ENCODE data around the gene MAP3K1.

The MAP3K1 gene

GRCh38 chr5:56893251-56893951, 78.1 kb downstream of the MAP3K1 start:
- no peaks in the 10 kb centered on the region for H3K9me3 ChIP-seq (ENCODE audit: control insufficient read depth, insufficient read depth, low read length)
- no peaks in the 10 kb centered on the region; the same call in 1 of the 2 replicates for H3K36me3 ChIP-seq (ENCODE audit: insufficient read depth, low read length)

GRCh38 chr5:56896763-56897162, 81.4 kb downstream of the MAP3K1 start:
- no peaks in the 10 kb centered on the region for H3K4me1 ChIP-seq (ENCODE audit: insufficient read depth, low read length)
- H3K36me3 ChIP-seq (ENCODE audit: insufficient read depth, low read length) = no peaks in the 10 kb centered on the region; the same call in 1 of the 2 replicates
- H3K9ac ChIP-seq (ENCODE audit: low read depth, low read length) = no peak overlapping the region
- H3K9me3 ChIP-seq (ENCODE audit: control insufficient read depth, insufficient read depth, low read length) = no peaks in the 10 kb centered on the region

More at GRCh38 chr5:56893251-56893951, 78.1 kb downstream of the MAP3K1 start:
- Histone ChIP-seq H3K4me1 (ENCODE audit: insufficient read depth, low read length) (no peaks in the 10 kb centered on the region), H3K9ac (ENCODE audit: low read depth, low read length) (no peak overlapping the region)

- Histone ChIP-seq H3K9me3 (ENCODE audit: control insufficient read depth, insufficient read depth, low read length) (no peaks in the 10 kb centered on the region), H3K9ac (ENCODE audit: low read depth, low read length) (no peak overlapping the region), H3K36me3 (ENCODE audit: insufficient read depth, low read length) (no peaks in the 10 kb centered on the region; the same call in 1 of the 2 replicates), H3K4me1 (ENCODE audit: insufficient read depth, low read length) (no peaks in the 10 kb centered on the region)
Measured at GRCh38 chr5:56898213-56898612, 82.9 kb downstream of the MAP3K1 start.

GRCh38 chr5:56900395-56900794, 85.0 kb downstream of the MAP3K1 start:
- no peaks in the 10 kb centered on the region for H3K9me3 ChIP-seq (ENCODE audit: control insufficient read depth, insufficient read depth, low read length)
- no peaks in the 10 kb centered on the region; the same call in 1 of the 2 replicates for H3K36me3 ChIP-seq (ENCODE audit: insufficient read depth, low read length)
- H3K9ac ChIP-seq (ENCODE audit: low read depth, low read length) = no peak overlapping the region

GRCh38 chr5:56900858-56901578, 85.7 kb downstream of the MAP3K1 start:
- no peaks in the 10 kb centered on the region for H3K9me3 ChIP-seq (ENCODE audit: control insufficient read depth, insufficient read depth, low read length)
- H3K36me3 ChIP-seq (ENCODE audit: insufficient read depth, low read length) = no peaks in the 10 kb centered on the region; the same call in 1 of the 2 replicates
- H3K4me1 ChIP-seq (ENCODE audit: insufficient read depth, low read length) = no peaks in the 10 kb centered on the region
- no peak overlapping the region for H3K9ac ChIP-seq (ENCODE audit: low read depth, low read length)

More at GRCh38 chr5:56900395-56900794, 85.0 kb downstream of the MAP3K1 start:
- no peaks in the 10 kb centered on the region for H3K4me1 ChIP-seq (ENCODE audit: insufficient read depth, low read length)

GRCh38 chr5:56908942-56909293, 93.6 kb downstream of the MAP3K1 start:
- peaks cover 8% of the 10 kb centered on the region; the same call in 1 of the 2 replicates for H3K4me1 ChIP-seq (ENCODE audit: insufficient read depth, low read length)
- no peaks in the 10 kb centered on the region for H3K36me3 ChIP-seq (ENCODE audit: insufficient read depth, low read length)
- no peaks in the 10 kb centered on the region for H3K9me3 ChIP-seq (ENCODE audit: control insufficient read depth, insufficient read depth, low read length)
- H3K9ac ChIP-seq (ENCODE audit: low read depth, low read length) = peak overlapping the region; percentile 70

GRCh38 chr5:56909294-56910209, 94.2 kb downstream of the MAP3K1 start, which contains the start of gene SETD9:
Gene SETD9 (plus strand): TSS chr5:56909596. CDS start chr5:56909646, 50 bp downstream.
- H3K4me1 ChIP-seq (ENCODE audit: insufficient read depth, low read length) = peaks cover 8% of the 10 kb centered on the region; the same call in 1 of the 2 replicates
- H3K9ac ChIP-seq (ENCODE audit: low read depth, low read length) = peak within 1 kb of the TSS; percentile 98
- H3K9me3 ChIP-seq (ENCODE audit: control insufficient read depth, insufficient read depth, low read length) = no peaks in the 10 kb centered on the region
- H3K36me3 ChIP-seq (ENCODE audit: insufficient read depth, low read length) = no peaks in the 10 kb centered on the region

- Histone ChIP-seq H3K9ac (ENCODE audit: low read depth, low read length) (peak overlapping the region; percentile 98), H3K4me1 (ENCODE audit: insufficient read depth, low read length) (peaks cover 8% of the 10 kb centered on the region; the same call in 1 of the 2 replicates), H3K9me3 (ENCODE audit: control insufficient read depth, insufficient read depth, low read length) (no peaks in the 10 kb centered on the region), H3K36me3 (ENCODE audit: insufficient read depth, low read length) (no peaks in the 10 kb centered on the region)
Measured at GRCh38 chr5:56910210-56910965, 95.0 kb downstream of the MAP3K1 start.

GRCh38 chr5:56913766-56914165, 98.4 kb downstream of the MAP3K1 start:
- no peaks in the 10 kb centered on the region for H3K36me3 ChIP-seq (ENCODE audit: insufficient read depth, low read length)
- H3K9me3 ChIP-seq (ENCODE audit: control insufficient read depth, insufficient read depth, low read length) = no peaks in the 10 kb centered on the region
- peaks cover 8% of the 10 kb centered on the region; the same call in 1 of the 2 replicates for H3K4me1 ChIP-seq (ENCODE audit: insufficient read depth, low read length)
- H3K9ac ChIP-seq (ENCODE audit: low read depth, low read length) = no peak overlapping the region

- H3K9ac ChIP-seq (ENCODE audit: low read depth, low read length) = no peak overlapping the region
- peaks cover 8% of the 10 kb centered on the region; the same call in 1 of the 2 replicates for H3K4me1 ChIP-seq (ENCODE audit: insufficient read depth, low read length)
- H3K9me3 ChIP-seq (ENCODE audit: control insufficient read depth, insufficient read depth, low read length) = no peaks in the 10 kb centered on the region
- no peaks in the 10 kb centered on the region for H3K36me3 ChIP-seq (ENCODE audit: insufficient read depth, low read length)
Measured at GRCh38 chr5:56914678-56915077, 99.3 kb downstream of the MAP3K1 start.

- H3K9me3 ChIP-seq (ENCODE audit: control insufficient read depth, insufficient read depth, low read length) = no peaks in the 10 kb centered on the region
- H3K4me1 ChIP-seq (ENCODE audit: insufficient read depth, low read length) = no peaks in the 10 kb centered on the region
- peaks cover 6% of the 10 kb centered on the region for H3K36me3 ChIP-seq (ENCODE audit: insufficient read depth, low read length)
- H3K9ac ChIP-seq (ENCODE audit: low read depth, low read length) = no peak overlapping the region
Measured at GRCh38 chr5:56917534-56917933, 102.2 kb downstream of the MAP3K1 start.

- H3K4me1 ChIP-seq (ENCODE audit: insufficient read depth, low read length) = no peaks in the 10 kb centered on the region
- no peak overlapping the region for H3K9ac ChIP-seq (ENCODE audit: low read depth, low read length)
- H3K9me3 ChIP-seq (ENCODE audit: control insufficient read depth, insufficient read depth, low read length) = no peaks in the 10 kb centered on the region
- peaks cover 10% of the 10 kb centered on the region for H3K36me3 ChIP-seq (ENCODE audit: insufficient read depth, low read length)
Measured at GRCh38 chr5:56918054-56918453, 102.7 kb downstream of the MAP3K1 start.

- Histone ChIP-seq H3K4me1 (ENCODE audit: insufficient read depth, low read length) (no peaks in the 10 kb centered on the region), H3K9me3 (ENCODE audit: control insufficient read depth, insufficient read depth, low read length) (no peaks in the 10 kb centered on the region), H3K36me3 (ENCODE audit: insufficient read depth, low read length) (peaks cover 14% of the 10 kb centered on the region), H3K9ac (ENCODE audit: low read depth, low read length) (no peak overlapping the region)
Measured at GRCh38 chr5:56919942-56920662, 104.8 kb downstream of the MAP3K1 start.
